Urothelium cell line (cell line): ENCODE results near the gene ARHGAP42.
"Not testable (repeated sequence)": the region's sequence is repeated elsewhere in the genome, so short reads cannot be mapped to it uniquely, and the experiment has no call there.

Experiments used
- DNase-seq: peaks from one replicate; pipeline ENCODE4 v3.0.0; 2011; ENCODE audit warnings: low spot score, mixed read lengths
- FAIRE-seq: peaks from 2 replicates; lab custom pipeline; 2011; peaks lifted over from hg19 to GRCh38; lab: Jason Lieb, UNC

Gene ARHGAP42

GRCh38 chr11:100687054-100687629, at the start of gene ARHGAP42:
ARHGAP42 (plus strand) TSS chr11:100687288; CDS start chr11:100687679, 391 bp downstream.
- FAIRE-seq, result no peak
- DNase-seq, result peak; percentile 77

GRCh38 chr11:100637706-100638105, 49.4 kb upstream of the ARHGAP42 start:
- DNase-seq (no peak), FAIRE-seq (no peak)

GRCh38 chr11:100638648-100639047, 48.4 kb upstream of the ARHGAP42 start:
- no peak for DNase-seq
- no peak for FAIRE-seq

- DNase-seq (no peak), FAIRE-seq (no peak)
Measured at GRCh38 chr11:100639140-100639539, 47.9 kb upstream of the ARHGAP42 start.

GRCh38 chr11:100640071-100640470, 47.0 kb upstream of the ARHGAP42 start:
- DNase-seq, result no peak
- no peak for FAIRE-seq

GRCh38 chr11:100640646-100641045, 46.4 kb upstream of the ARHGAP42 start:
- DNase-seq, result no peak
- no peak for FAIRE-seq

- DNase-seq (no peak), FAIRE-seq (no peak)
Measured at GRCh38 chr11:100641456-100641855, 45.6 kb upstream of the ARHGAP42 start.

- no peak for DNase-seq
Measured at GRCh38 chr11:100646545-100646944, 40.5 kb upstream of the ARHGAP42 start.

GRCh38 chr11:100647861-100648260, 39.2 kb upstream of the ARHGAP42 start:
- FAIRE-seq (no peak), DNase-seq (no peak)

More at GRCh38 chr11:100646545-100646944, 40.5 kb upstream of the ARHGAP42 start:
- no peak for FAIRE-seq

- FAIRE-seq, result no peak
Measured at GRCh38 chr11:100663583-100663982, 23.5 kb upstream of the ARHGAP42 start.

GRCh38 chr11:100663996-100664395, 23.1 kb upstream of the ARHGAP42 start:
- DNase-seq, result no peak
- FAIRE-seq, result no peak

More at GRCh38 chr11:100663583-100663982, 23.5 kb upstream of the ARHGAP42 start:
- DNase-seq, result no peak

- FAIRE-seq, DNase-seq: not testable (repeated sequence)
Measured at GRCh38 chr11:100666816-100667215, 20.3 kb upstream of the ARHGAP42 start.

GRCh38 chr11:100667449-100667848, 19.6 kb upstream of the ARHGAP42 start:
- no peak for DNase-seq
- FAIRE-seq, result no peak

- no peak for FAIRE-seq
Measured at GRCh38 chr11:100670140-100670539, 16.9 kb upstream of the ARHGAP42 start.

GRCh38 chr11:100671471-100671870, 15.6 kb upstream of the ARHGAP42 start:
- peak; percentile 39 for DNase-seq
- FAIRE-seq, result no peak

More at GRCh38 chr11:100670140-100670539, 16.9 kb upstream of the ARHGAP42 start:
- no peak for DNase-seq

- DNase-seq (no peak), FAIRE-seq (no peak)
Measured at GRCh38 chr11:100672498-100673033, 14.5 kb upstream of the ARHGAP42 start.

GRCh38 chr11:100673063-100673462, 14.0 kb upstream of the ARHGAP42 start:
- no peak for FAIRE-seq
- no peak for DNase-seq

- no peak for FAIRE-seq
Measured at GRCh38 chr11:100674212-100674611, 12.9 kb upstream of the ARHGAP42 start.

GRCh38 chr11:100675115-100675650, 11.9 kb upstream of the ARHGAP42 start:
- DNase-seq (no peak), FAIRE-seq (no peak)

More at GRCh38 chr11:100674212-100674611, 12.9 kb upstream of the ARHGAP42 start:
- no peak for DNase-seq

GRCh38 chr11:100676901-100677300, 10.2 kb upstream of the ARHGAP42 start:
- DNase-seq (no peak), FAIRE-seq (no peak)

- FAIRE-seq (no peak), DNase-seq (no peak)
Measured at GRCh38 chr11:100677796-100678195, 9.3 kb upstream of the ARHGAP42 start.

GRCh38 chr11:100680070-100680469, 7.0 kb upstream of the ARHGAP42 start:
- DNase-seq, result no peak
- no peak for FAIRE-seq
